ENCODE results near the gene CCL20.

The CCL20 gene

GRCh38 chr2:227864161-227864756 lies 50.6 kb downstream of the CCL20 start:
- TF ChIP-seq PPARA (CRISPR knock-in tag; IDR thresholded peaks at IDR 0.05; ENCODE audit: borderline replicate concordance) = no peak
- ATAC-seq = no peak; the same call in 2 of the 3 replicates

DNA sequence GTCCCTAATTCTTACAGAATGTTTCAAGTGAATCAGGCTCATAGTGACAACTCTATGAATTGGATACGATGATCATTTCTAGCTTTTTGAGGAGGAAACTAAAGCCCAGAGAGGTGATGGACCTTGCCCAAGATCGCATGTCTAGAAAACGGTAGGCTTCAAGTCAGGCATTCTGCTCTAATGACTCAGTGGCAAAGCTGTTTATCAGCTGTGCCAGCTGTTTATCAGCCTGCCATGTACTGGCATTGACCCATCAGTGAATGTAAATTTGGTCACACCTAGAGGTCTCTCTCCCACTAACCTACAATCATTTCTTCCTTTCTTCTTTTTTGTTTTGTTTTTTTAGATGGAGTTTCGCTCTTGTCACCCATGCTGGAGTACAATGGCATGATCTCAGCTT lies 51.6 kb downstream of the CCL20 start:
- ATAC-seq = no peak
- TF ChIP-seq GLIS3 (CRISPR knock-in tag; IDR thresholded peaks at IDR 0.05) (no peak), ZNF70 (CRISPR knock-in tag; IDR thresholded peaks at IDR 0.05) (no peak), BACH2 (CRISPR knock-in tag; IDR thresholded peaks at IDR 0.05; ENCODE audit: borderline replicate concordance) (no peak), ISL1 (CRISPR knock-in tag; IDR thresholded peaks at IDR 0.05) (no peak), PPARA (CRISPR knock-in tag; IDR thresholded peaks at IDR 0.05; ENCODE audit: borderline replicate concordance) (no peak), TOX (CRISPR knock-in tag; IDR thresholded peaks at IDR 0.05; ENCODE audit: borderline replicate concordance) (no peak), CSDC2 (CRISPR knock-in tag; IDR thresholded peaks at IDR 0.05) (no peak), ZC3H10 (CRISPR knock-in tag; IDR thresholded peaks at IDR 0.05) (no peak), CREB5 (CRISPR knock-in tag; IDR thresholded peaks at IDR 0.05; ENCODE audit: low read depth) (no peak), ARNTL (CRISPR knock-in tag; IDR thresholded peaks at IDR 0.05; ENCODE audit: borderline replicate concordance, low read depth) (no peak), POU6F1 (CRISPR knock-in tag; IDR thresholded peaks at IDR 0.05; ENCODE audit: borderline replicate concordance, low read depth) (no peak)

Data from SK-N-SH treated with all-trans-retinoic acid at 6 μM for 48 hours (cell line).